GM19238 (cell line): ENCODE data around the gene KIF25.

Source experiments
- DNase-seq: peaks from one replicate; pipeline ENCODE4 v3.0.0; 2011; ENCODE audit warnings: low spot score; ENCODE audit not compliant: insufficient read length

The KIF25 gene

DNA sequence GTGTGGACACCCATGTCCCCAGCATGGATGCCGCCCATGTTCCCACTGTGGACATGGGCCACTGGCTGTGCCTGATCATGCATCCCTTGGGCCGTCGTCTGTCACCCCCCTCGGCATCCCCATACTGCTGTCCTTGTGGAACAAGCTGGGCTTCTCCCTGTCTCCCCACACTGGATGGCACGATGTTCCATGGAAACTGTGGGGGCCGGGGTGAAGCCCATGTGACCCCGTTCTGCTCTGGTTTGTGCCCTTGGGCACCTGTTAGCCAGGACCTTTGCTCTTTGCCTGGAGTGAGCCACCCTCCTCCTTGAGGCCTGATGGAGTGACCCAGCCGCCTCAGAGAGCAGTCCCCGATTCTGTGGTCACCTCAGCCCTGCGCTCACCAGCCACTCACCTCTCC lies 89.1 kb downstream of the KIF25 start:
- DNase-seq = no peak

DNA sequence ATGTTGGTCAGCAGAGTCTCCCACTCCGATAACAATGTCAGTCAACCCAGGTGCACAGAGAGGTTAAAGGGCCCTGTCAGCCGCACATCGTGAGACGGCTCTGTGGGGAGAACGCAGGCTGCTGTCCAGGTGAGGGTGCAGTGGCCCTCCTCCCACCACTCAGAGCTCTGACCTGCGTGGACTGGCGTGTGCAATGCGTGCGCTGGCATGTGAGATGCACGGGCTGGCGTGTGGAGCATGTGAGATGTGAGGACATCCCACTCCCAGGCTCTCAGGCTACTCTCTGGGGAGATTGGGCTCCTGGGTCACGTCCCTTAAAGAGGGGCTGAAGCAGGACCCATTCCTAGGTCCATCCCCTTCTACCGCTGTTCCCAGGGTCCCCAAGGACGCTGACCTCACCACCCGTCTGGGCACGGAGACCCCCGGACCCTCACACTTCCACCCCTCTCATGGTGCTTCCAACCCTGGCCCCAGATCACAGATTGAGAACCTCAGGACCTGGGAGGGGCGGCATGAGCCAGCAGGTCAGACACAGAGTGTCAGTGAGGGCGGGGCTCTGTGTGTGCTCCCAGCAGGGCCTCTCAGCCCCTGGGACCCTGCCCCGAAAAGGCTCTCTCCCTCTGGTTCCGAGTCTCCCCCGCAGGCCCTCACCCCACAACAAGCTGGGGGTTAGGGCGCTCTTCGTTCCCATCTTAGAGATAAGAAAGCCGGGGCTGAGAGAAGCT lies 90.1 kb downstream of the KIF25 start:
- DNase-seq = no peak

DNA sequence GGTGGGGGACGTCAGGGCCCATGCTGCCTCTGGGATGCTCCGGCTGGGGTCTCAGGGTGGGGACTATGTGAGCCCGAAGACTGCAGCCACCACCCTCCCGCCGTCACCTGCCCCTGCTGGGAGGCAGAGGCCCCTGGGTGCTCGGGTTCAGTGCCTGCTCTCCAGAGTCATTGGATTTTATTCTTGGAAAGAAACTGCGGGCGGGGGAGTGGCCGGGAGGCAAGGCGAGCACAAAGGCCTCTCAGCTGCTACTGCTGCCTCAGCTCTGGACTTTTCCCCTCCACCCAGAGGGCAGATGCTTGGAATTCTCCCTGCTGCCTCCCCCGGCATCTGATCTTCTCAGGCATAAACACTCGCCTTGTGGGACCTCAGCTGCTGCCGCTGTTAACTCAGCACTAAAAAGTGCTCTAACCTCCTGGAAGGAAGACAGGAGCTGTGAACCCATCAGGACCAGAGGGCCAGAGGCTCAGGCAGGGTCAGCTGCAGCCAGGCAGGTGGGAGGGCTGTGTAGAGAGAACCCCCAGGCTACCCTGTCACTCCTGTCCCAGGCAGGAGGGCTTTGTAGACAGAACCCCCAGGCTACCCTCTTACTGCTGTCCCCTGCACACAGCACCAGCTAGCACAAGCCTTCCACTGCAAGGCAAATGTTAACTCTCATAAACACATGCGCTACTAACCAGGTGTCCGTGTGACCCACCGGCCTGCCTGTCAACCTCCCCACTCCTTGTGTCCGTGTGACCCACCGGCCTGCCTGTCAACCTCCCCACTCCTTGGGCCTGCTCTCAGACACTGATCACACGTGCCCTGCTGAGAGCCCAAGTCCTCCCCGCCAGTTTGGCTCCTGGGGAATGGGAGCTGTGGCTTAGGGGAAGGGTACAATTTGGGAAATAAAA lies 90.9 kb downstream of the KIF25 start:
- DNase-seq = no peak

DNA sequence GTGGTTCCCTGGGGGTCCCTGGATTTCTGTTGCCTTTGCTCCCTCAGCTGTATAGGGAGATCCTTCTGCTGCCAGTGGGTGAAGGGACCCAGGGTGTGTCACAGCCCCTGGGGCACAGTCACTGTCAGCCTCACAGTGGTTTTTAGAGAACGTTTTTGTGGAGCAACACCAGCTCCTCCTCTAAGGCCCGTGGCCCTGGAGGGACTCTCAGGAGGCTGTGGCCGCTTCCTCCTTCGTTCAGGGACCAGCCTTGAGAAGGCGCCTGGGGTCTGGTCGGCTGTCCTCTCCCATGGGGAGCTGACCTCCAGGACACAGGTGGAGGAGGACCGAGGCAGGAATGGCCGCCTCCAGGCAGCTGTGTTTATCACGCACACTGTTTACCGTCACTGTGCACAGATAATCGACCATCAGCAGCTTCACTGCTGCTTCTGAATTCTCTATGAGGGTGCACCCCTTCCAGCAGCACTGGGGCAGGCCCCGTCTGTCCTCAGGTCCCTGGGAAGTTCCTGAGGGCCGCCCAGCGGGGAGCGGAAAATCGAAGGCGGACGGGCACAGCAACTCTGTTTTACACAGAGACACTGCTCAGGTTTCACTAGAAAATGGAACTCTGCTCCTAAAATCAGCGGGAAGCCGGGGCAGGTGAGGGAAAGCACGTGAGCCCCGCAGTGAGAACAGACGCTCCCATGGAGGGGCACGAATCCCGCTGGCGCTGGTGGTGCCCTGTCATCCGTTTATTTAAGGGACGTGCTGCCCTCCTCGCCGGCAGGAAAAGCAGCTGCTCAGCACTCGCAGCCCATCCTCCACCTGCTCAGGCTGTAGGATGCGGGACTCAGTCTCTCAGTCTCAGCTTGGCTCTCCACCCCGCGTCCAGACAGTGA lies 92.0 kb downstream of the KIF25 start:
- DNase-seq = no peak

DNA sequence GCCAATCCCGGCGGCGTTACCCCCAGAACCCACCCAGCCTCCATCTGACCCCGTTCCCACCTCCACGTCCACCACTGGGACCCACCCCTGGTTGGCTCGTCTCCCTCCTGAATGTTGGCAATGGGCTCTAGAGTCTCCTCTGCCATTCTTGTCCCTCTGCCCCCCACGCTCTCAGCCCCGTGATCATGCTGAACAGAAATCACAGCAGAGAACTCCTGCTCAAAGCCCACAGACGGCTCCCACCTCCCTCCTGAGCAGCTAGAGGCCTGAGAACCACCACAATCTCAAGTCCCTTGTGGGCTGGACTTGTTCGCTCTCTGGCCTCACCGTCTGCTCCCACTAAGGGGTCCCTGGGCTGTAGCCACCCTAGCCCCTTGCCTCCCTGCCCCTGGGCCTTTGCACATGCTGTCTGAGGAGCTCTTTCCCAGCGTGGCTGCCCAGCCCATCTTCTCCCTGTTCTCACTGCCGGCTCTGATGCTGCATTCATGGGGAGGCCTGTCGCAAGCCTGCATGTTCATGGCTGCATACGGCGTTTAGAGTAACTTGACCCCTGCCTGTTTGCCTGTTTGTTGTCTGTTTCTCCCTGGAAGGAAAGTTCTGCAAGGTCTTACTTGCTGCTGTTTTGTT lies 92.7 kb downstream of the KIF25 start:
- DNase-seq = no peak

DNA sequence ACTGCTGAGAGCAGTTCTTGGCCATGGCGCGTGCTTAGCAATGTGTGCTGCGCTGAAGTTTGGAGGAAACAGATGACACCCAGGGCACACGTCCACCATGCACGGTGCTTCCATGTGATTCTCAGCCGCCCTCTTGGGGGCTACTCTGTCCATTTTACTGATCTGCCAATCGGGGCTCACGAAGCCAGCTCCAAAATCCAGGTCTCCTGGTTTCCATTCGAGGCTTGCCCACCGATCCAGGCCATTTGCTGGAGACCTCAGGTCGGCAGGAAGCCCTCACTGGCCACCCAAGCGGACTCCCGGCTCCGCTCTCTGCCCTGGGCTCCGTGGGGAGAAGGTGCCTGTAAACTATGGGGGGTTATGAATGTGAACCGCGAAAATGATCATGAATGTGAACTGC lies 93.2 kb downstream of the KIF25 start:
- DNase-seq = no peak

DNA sequence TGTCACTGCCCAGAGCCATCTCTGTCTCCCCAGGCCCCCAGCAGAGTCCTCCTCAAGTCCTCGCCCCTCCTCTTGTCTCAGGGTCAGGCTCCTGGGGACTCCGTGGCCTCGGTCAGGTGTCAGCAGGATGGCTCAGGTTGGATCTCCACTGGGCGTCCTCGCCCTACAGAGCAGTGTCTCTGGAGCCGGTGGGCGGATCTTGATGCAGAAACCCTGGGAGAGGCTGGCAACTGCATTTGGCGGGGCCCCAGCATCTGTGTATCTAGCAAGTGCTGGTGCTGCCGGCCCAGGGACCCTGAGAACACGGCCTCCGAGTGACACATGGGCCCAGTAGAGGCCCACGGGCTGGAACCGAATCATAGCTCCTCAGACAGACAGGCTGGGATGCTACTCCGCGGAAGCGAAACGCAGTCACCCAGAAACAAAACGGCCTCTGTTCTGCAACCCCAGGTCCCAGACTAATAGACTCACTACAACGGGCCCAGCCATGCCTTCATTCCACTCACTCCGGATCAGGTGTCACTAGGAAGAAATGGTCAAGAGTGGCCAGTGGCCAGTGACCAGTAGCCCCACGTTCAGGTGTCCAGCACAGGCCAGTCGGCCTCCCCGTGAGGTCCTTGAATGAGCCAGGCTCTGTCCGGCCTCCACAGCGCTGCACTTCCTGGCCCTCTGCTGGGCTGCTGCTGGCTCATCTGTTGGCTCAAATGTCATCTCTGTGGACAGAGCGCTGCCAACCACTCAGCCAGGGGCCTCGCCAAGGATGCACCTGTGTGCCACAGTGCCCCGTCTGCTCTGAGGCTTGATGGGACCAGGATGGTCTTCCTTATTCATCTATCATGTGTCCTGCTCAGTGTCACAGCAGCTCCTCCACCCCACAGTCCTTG lies 94.2 kb downstream of the KIF25 start:
- DNase-seq = no peak

DNA sequence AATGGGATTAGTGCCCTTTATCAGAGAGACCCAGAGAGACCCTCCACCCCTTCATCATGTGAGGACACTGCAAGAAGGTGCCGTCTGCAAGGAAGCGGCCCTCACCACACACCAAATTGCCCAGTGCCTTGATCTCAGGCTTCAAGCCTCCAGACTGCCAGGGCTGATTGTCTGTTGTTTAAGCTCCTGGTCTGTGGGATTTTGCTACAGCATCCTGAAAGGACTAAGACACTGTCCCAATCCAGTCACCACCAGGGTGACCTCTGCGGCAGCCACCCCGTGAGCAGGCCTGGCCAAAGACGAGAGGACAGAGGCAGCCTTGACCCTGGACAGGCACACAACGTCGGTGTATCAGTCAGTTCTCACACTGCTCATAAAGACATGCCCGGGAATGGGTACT lies 95.1 kb downstream of the KIF25 start:
- no peak for DNase-seq

DNA sequence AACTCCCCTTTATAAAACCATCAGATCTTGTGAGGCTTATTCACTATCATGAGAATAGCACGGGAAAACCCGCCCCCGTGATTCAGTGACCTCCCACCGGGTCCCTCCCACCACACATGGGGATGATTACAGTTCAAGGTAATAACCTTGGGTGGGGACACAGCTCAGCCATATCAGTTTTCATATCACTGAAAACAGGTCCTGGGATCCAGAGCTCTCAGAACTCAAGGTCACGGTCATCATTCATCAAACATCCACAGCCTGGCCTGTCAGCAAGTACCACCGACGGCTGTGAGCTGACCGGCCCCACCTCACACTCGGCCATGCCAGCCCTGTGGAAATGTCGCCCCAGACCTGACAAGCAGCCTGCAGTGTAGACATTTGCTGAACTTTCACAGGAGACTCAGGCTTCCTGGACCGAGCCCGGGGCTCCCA lies 95.6 kb downstream of the KIF25 start:
- DNase-seq = no peak

DNA sequence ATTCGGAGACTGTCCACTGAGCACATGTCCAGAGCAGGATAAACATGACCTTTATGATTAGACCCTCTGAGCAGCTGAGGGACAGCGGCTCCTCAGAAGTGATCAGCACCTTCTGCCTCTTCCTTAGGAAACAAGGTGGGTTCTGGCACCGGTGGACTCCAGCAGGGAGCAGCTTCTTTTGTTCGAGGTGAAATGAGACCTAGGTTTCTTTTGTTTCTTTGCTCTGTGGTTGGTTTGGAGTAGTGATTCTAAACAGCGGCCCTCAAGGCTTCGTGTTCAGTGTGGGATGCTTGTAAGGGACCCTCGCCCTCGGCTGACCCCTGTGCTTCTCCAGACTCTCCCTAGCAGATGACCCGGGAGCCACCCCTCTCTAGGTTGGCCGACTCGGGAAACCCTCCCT lies 96.2 kb downstream of the KIF25 start:
- DNase-seq = no peak
